Neural progenitor cell (in vitro differentiated cells): ENCODE data around the gene TMPRSS4.

Experiments
- CTCF ChIP-seq: fragments of 200-600 bp; sonication (generic); IDR thresholded peaks from 2 replicates; pipeline ENCODE4 v1.5.1; 2017; ENCODE audit warnings: antibody characterized with exemption, mild to moderate bottlenecking
- EZH2 ChIP-seq: fragments of 200-600 bp; sonication (generic); IDR thresholded peaks from 2 replicates; pipeline ENCODE4 v1.6.1; 2017; ENCODE audit warnings: antibody characterized with exemption, mild to moderate bottlenecking, moderate library complexity

GRCh38 chr11:118090545-118091162, 13.8 kb downstream of the TMPRSS4 start:
- TF ChIP-seq CTCF, result no peak
- TF ChIP-seq EZH2, result no peak
